Central memory CD4-positive, alpha-beta T cell (primary cell): ENCODE results near the gene ABHD2.
"Not testable (repeated sequence)": the region's sequence is repeated elsewhere in the genome, so short reads cannot be mapped to it uniquely, and the experiment has no call there.

Experiments used
- DNase-seq: peaks from one replicate; pipeline ENCODE4 v3.0.0; 2022

Gene ABHD2

GRCh38 chr15:89101302-89102193 lies 13.3 kb downstream of the ABHD2 start:
- DNase-seq, result no peak

GRCh38 chr15:89103481-89104171 lies 15.4 kb downstream of the ABHD2 start:
- no peak for DNase-seq

GRCh38 chr15:89104172-89104564 lies 15.9 kb downstream of the ABHD2 start:
- DNase-seq, result no peak

DNA sequence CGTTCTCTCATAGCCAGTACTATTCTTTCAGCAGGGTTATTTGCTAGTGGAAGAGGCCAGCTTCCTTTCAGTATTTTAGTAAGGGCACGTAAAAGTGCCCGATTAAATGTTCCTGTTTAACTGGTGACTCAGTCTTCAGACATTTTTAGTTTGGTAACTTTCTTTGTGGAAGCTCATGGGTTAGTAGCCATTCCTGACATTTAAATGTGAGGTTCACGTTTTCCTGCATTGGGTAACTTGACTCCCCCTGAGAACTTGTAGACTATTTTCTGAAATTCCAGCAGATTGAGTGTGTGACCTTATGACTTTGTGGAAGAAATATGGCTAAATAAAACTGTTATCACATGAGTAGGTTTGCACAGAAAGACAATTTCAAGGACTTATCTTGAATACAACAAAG lies 16.9 kb downstream of the ABHD2 start:
- DNase-seq, result no peak

DNA sequence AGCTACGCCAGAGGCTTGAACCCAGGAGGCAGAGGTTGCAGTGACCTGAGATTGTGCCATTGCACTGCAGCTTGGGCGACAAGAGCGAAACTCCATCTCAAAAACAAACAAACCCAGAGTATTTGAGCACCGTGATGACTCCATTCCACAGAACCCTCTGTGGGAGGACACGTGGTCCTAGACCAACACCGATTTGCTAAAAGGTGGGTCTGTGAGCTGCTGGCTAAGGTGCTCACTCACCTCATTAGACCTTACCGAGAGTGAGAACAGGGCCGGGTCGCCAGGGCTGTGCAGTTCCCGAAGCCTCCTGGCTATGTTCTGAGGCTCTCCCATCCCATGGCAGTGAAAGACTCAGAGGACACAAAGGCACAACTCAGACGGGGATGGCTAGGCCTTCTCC lies 17.9 kb downstream of the ABHD2 start:
- DNase-seq, result no peak

GRCh38 chr15:89107984-89108383 lies 19.7 kb downstream of the ABHD2 start:
- DNase-seq, result no peak

GRCh38 chr15:89108835-89109234 lies 20.6 kb downstream of the ABHD2 start:
- no peak for DNase-seq

GRCh38 chr15:89109238-89109637 lies 21.0 kb downstream of the ABHD2 start:
- no peak for DNase-seq

- DNase-seq, result no peak
Measured at GRCh38 chr15:89110060-89110459, 21.8 kb downstream of the ABHD2 start.

GRCh38 chr15:89111352-89111751 lies 23.1 kb downstream of the ABHD2 start:
- DNase-seq, result no peak

DNA sequence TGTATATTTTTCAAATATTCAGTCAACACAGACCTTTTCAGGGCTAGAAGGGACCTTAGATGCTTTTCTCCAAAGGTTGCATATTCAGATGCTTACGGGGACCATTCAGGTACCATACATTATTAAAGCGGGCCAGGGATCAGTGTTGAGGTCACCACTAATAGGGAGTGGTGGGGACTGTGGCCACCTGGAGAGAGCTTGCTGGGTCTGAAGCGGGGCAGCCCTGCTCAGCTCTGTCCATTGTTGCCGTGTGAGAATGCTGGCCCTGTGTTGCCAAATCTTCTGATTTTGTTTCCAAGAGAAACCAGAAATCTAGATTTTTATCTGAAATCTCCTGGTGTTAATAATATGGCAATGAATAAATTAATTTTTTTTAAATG lies 23.7 kb downstream of the ABHD2 start:
- DNase-seq, result no peak

- no peak for DNase-seq
Measured at GRCh38 chr15:89112341-89112971, 24.2 kb downstream of the ABHD2 start.

GRCh38 chr15:89113296-89114024 lies 25.2 kb downstream of the ABHD2 start:
- no peak for DNase-seq

GRCh38 chr15:89114990-89115389 lies 26.7 kb downstream of the ABHD2 start:
- no peak for DNase-seq

DNA sequence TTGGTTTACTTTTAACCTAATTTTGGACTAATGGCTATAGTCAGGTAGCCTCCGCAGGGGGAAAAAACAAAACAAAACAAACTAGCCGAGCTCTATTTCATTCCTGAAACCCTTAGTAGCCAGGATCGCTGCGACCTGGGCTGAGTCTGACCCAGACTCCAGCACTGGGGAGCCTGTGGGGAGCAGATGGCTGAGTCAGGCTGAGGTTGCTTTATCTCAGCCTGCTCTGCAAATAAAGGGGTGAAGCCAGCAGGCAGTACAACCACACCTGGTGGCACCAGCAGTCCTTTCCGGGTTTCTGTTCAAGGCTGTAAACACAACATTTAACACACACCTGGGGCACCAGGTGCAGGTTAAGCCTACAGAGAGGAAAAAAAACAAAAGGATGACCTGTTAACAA lies 27.3 kb downstream of the ABHD2 start:
- DNase-seq, result no peak

GRCh38 chr15:89116404-89116803 lies 28.1 kb downstream of the ABHD2 start:
- no peak for DNase-seq

GRCh38 chr15:89117790-89118189 lies 29.5 kb downstream of the ABHD2 start:
- no peak for DNase-seq

DNA sequence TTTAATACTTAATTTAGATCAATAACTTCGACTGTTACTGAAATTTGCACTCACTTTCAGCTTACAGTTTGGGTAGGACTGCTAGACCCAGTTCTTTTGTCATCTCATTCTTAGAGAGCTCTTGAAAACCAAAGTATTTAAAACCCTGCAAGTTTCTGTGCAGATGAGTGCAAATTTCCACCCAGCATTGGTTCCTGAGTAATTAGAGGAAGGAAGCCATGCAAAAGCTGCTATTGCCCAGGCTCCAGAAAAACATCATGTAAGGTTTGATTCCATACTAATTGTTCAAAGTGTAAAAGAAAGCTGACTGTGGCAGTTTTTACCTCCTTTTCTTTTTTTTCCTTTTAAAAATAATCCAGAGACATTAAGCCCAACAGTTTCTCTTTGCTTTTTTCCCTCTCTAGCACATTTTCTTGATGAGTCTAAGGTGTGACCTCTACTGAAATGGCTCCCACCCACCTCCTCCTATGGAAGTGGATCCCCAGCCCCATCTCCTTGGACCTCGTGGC lies 30.3 kb downstream of the ABHD2 start:
- no peak for DNase-seq

DNA sequence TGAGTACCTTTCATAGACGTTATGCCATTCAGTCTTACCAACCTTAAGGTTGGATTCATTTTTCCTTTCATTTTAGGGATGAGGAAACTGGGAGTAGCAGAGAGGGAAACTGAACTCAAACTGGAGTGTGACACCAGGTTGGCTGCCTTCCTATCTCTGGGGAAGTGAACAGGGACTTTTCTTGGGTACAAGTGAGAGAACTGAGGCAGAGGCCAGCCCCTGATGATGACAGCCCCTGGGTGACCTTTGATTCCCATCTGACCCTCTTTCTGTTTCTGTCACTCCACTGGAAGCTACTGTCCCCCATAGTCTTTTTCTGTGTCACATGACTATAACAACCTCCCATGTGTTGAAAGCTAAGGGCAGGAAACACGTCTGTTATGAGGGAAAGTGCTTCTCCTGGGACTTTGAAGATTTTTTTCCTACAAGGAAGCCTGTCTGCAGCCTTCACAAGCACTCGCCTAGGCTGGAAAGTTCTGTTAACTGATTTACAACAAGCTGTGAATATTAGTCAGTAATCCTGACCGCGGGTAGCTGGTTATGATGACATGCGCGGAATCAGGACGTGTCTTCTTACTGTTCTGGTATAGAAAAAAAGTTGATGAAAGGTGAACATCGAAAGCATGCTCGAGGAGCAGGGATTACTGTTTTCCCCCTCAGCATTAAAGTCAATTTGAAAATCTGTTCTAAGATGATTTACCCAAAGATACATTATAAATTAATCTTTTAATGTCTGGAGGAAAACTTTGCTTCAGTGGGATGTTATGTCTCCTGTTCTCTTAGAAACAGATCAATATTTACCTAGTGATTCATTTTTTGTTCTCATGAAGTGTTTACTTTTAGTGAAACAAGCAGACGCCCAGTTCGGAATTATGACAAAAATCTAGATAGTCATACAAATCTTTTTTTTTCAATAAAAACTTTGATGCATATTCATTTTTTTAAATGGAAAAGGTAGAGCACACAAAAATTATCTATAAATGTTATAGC lies 31.5 kb downstream of the ABHD2 start:
- DNase-seq, result no peak

GRCh38 chr15:89120479-89121000 lies 32.3 kb downstream of the ABHD2 start:
- DNase-seq, result not testable (repeated sequence)

- no peak for DNase-seq
Measured at GRCh38 chr15:89121414-89121813, 33.2 kb downstream of the ABHD2 start.
